Stimulated activated CD8-positive, alpha-beta memory T cell treated with anti-CD3 and anti-CD28 coated beads, Interleukin-7, amount 100 ng/mL, for 1 hour (primary cell): ENCODE measurements around the gene RXRB.

Experiments used
- DNase-seq, 2 donors: peaks; one replicate each; pipeline ENCODE4 v3.0.0-alpha.2; 2020; ENCODE audit warnings: low read depth in 2 of 2

The RXRB gene

GRCh38 chr6:33197431-33198048 is 2.9 kb downstream of the RXRB start:
- DNase-seq: no peak

- no peak for DNase-seq
Measured at GRCh38 chr6:33195304-33196165, 4.9 kb downstream of the RXRB start.

GRCh38 chr6:33194431-33194979 is 6.0 kb downstream of the RXRB start:
- no peak for DNase-seq

GRCh38 chr6:33193619-33194018 is 6.8 kb downstream of the RXRB start:
- DNase-seq: no peak

GRCh38 chr6:33192671-33193602 is 7.5 kb downstream of the RXRB start:
- no peak for DNase-seq

GRCh38 chr6:33192105-33192646 is 8.3 kb downstream of the RXRB start, which contains the start of gene COL11A2:
Gene COL11A2 (minus strand): TSS chr6:33192467. CDS start chr6:33192240, 227 bp downstream.
- no peak for DNase-seq

- no peak for DNase-seq
Measured at GRCh38 chr6:33191383-33192104, 8.9 kb downstream of the RXRB start.

- no peak for DNase-seq
Measured at GRCh38 chr6:33190504-33191107, 9.9 kb downstream of the RXRB start.

GRCh38 chr6:33189625-33190448 is 10.6 kb downstream of the RXRB start:
- DNase-seq: no peak

- DNase-seq: no peak
Measured at GRCh38 chr6:33189164-33189563, 11.3 kb downstream of the RXRB start.

GRCh38 chr6:33187809-33188208 is 12.7 kb downstream of the RXRB start:
- DNase-seq: no peak

- DNase-seq: no peak
Measured at GRCh38 chr6:33185654-33186187, 14.7 kb downstream of the RXRB start.

GRCh38 chr6:33185190-33185589 is 15.3 kb downstream of the RXRB start:
- DNase-seq: no peak

GRCh38 chr6:33183071-33183683 is 17.3 kb downstream of the RXRB start:
- DNase-seq: no peak

GRCh38 chr6:33181141-33181540 is 19.3 kb downstream of the RXRB start:
- DNase-seq: no peak

GRCh38 chr6:33178755-33179475 is 21.6 kb downstream of the RXRB start:
- no peak for DNase-seq

GRCh38 chr6:33177552-33178446 is 22.7 kb downstream of the RXRB start:
- no peak for DNase-seq
